Smooth muscle cell (in vitro differentiated cells): ENCODE results near the gene TMEM174. TPM values are rescaled to one million over a fixed set of nuclear protein-coding genes. Genes with fewer than 3 reads are reported as not detected.

Experiments
- DNase-seq: peaks from one replicate; lab custom pipeline; 2025; ENCODE audit not compliant: unreplicated experiment; lab: John Stamatoyannopoulos, UW
- H2AFZ ChIP-seq: fragments of 200-600 bp; sonication (generic); 2 replicates; pipeline ENCODE4 v1.6.0; 2016; ENCODE audit warnings: antibody characterized with exemption, low read depth, mild to moderate bottlenecking
- H3F3A ChIP-seq: fragments of 200-600 bp; sonication (generic); 2 replicates; pipeline ENCODE4 v1.6.0; 2017; ENCODE audit warnings: antibody characterized with exemption, low read depth
- H3K27ac ChIP-seq: fragments of 200-600 bp; sonication (generic); 2 replicates; pipeline ENCODE4 v1.5.1; 2016; ENCODE audit warnings: low read depth, mild to moderate bottlenecking
- H3K27me3 ChIP-seq: fragments of 200-600 bp; sonication (generic); 2 replicates; pipeline ENCODE4 v1.6.1; 2016; ENCODE audit warnings: low read depth, mild to moderate bottlenecking
- H3K36me3 ChIP-seq: fragments of 200-600 bp; sonication (generic); 2 replicates; pipeline ENCODE4 v1.5.1; 2016; ENCODE audit warnings: low read depth
- H3K4me1 ChIP-seq: fragments of 200-600 bp; sonication (generic); 2 replicates; pipeline ENCODE4 v1.5.1; 2016; ENCODE audit warnings: low read depth
- H3K4me2 ChIP-seq: fragments of 200-600 bp; sonication (generic); 2 replicates; pipeline ENCODE4 v1.6.0; 2016; ENCODE audit warnings: mild to moderate bottlenecking
- H3K4me3 ChIP-seq: fragments of 200-600 bp; sonication (generic); 2 replicates; pipeline ENCODE4 v1.5.1; 2016; ENCODE audit warnings: mild to moderate bottlenecking
- H3K79me2 ChIP-seq: fragments of 200-600 bp; sonication (generic); 2 replicates; pipeline ENCODE4 v1.6.0; 2016; ENCODE audit warnings: low read depth, mild to moderate bottlenecking
- H3K9ac ChIP-seq: fragments of 200-600 bp; sonication (generic); 2 replicates; pipeline ENCODE4 v1.6.0; 2016; ENCODE audit warnings: low read depth
- H3K9me3 ChIP-seq: fragments of 200-600 bp; sonication (generic); replicated peaks from 2 replicates; pipeline ENCODE4 v1.5.1; 2016; ENCODE audit warnings: low read depth
- H4K20me1 ChIP-seq: fragments of 200-600 bp; sonication (generic); 2 replicates; pipeline ENCODE4 v1.6.0; 2016; ENCODE audit warnings: low read depth
- WGBS: methylation state at CpG from one replicate; pipeline ENCODE4 v1.1.7; 2016; ENCODE audit warnings: low lambda C conversion rate; 5-methylcytosine and 5-hydroxymethylcytosine counted together
- polyA plus RNA-seq: library from polyadenylated mRNA; unstranded; fragments of >200 nt; fragmentation: Nextera tagmentation; extraction: Ambion mirVana; gene quantifications from 2 replicates; pipeline ENCODE4 v1.2.1, GENCODE V29; 2016
- total RNA-seq: library from RNA; depleted of rRNA; stranded (reverse); fragments of >200 nt; gene quantifications from 2 replicates; pipeline ENCODE4 v1.2.3, GENCODE V29; 2014
- TF ChIP-seq, protein P1 (sequence below): fragments of 200-600 bp; sonication (generic); IDR thresholded peaks from 2 replicates; pipeline ENCODE4 v1.5.1; 2017; ENCODE audit warnings: borderline replicate concordance, mild to moderate bottlenecking, antibody characterized with exemption; ENCODE audit not compliant: insufficient read depth, poor library complexity, severe bottlenecking

Gene TMEM174
- total and polyA plus RNA-seq, 2 experiments from 2014 or later, result not detected

DNA sequence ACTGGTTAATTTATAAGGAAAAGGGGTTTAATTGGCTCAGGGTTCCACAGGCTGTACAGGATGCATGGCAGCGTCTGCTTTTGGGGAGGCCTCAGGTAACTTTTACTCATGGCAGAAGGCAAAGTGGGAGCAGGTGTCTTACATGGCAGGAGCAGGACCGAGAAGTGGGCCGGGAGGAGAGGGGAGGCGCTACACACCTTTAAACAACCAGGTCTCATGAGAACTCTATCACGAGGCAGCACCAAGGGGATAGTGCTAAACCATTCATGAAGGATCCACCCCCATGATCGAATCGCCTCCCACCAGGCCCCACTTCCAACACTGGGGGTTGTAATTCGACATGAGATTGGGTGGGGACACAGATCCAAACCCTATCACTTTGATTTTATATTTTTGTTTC is 31.0 kb upstream of the TMEM174 start:
- peaks cover 3% of the 10 kb centered on the region for H3K27me3 ChIP-seq
- H3K4me3 ChIP-seq, result no peak overlapping the region
- H3K9me3 ChIP-seq, result no peaks in the 10 kb centered on the region
- H3K27ac ChIP-seq, result no peak overlapping the region
- DNase-seq, result no peak
- no peaks in the 10 kb centered on the region for H3K79me2 ChIP-seq
- 76% methylated on average over 8 of the region's 8 CpGs for WGBS
- no peaks in the 10 kb centered on the region for H3F3A ChIP-seq
- H3K36me3 ChIP-seq, result no peaks in the 10 kb centered on the region
- H3K9ac ChIP-seq, result no peak overlapping the region
- no peak overlapping the region for H2AFZ ChIP-seq
- TF ChIP-seq, protein P1, sequence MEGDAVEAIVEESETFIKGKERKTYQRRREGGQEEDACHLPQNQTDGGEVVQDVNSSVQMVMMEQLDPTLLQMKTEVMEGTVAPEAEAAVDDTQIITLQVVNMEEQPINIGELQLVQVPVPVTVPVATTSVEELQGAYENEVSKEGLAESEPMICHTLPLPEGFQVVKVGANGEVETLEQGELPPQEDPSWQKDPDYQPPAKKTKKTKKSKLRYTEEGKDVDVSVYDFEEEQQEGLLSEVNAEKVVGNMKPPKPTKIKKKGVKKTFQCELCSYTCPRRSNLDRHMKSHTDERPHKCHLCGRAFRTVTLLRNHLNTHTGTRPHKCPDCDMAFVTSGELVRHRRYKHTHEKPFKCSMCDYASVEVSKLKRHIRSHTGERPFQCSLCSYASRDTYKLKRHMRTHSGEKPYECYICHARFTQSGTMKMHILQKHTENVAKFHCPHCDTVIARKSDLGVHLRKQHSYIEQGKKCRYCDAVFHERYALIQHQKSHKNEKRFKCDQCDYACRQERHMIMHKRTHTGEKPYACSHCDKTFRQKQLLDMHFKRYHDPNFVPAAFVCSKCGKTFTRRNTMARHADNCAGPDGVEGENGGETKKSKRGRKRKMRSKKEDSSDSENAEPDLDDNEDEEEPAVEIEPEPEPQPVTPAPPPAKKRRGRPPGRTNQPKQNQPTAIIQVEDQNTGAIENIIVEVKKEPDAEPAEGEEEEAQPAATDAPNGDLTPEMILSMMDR, result no peak
- no peaks in the 10 kb centered on the region for H4K20me1 ChIP-seq
- no peak overlapping the region for H3K4me2 ChIP-seq
- H3K4me1 ChIP-seq, result no peaks in the 10 kb centered on the region

DNA sequence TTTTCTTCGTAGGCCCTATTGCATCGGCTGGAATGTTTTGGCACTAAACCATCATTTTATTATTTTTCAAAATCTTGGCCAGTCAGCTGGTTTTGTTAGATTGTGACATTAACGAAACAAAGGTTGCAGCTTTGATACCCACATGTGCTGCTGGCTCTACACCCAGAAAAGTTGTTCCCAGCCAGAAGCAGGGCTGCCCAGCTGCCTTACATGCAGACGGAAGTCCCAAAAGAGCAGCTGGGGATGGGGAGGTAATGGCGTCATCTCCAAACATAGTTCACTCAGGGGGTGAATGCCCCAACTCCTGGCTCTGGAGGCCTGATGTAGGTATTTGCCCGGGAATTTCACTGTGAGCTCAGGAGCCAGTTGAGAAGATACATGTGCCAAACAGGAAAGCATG is 29.3 kb upstream of the TMEM174 start:
- WGBS, result 94% methylated on average over 6 of the region's 6 CpGs
- DNase-seq, result no peak
- no peak overlapping the region for H3K9ac ChIP-seq
- no peak overlapping the region for H2AFZ ChIP-seq
- no peaks in the 10 kb centered on the region for H3F3A ChIP-seq
- H3K79me2 ChIP-seq, result no peaks in the 10 kb centered on the region
- peaks cover 3% of the 10 kb centered on the region for H3K27me3 ChIP-seq
- H3K27ac ChIP-seq, result no peak overlapping the region
- no peaks in the 10 kb centered on the region for H3K9me3 ChIP-seq
- no peak overlapping the region for H3K4me3 ChIP-seq
- H3K4me1 ChIP-seq, result no peaks in the 10 kb centered on the region
- no peak overlapping the region for H3K4me2 ChIP-seq
- TF ChIP-seq, protein P1, result no peak
- H4K20me1 ChIP-seq, result no peaks in the 10 kb centered on the region
- H3K36me3 ChIP-seq, result no peaks in the 10 kb centered on the region

DNA sequence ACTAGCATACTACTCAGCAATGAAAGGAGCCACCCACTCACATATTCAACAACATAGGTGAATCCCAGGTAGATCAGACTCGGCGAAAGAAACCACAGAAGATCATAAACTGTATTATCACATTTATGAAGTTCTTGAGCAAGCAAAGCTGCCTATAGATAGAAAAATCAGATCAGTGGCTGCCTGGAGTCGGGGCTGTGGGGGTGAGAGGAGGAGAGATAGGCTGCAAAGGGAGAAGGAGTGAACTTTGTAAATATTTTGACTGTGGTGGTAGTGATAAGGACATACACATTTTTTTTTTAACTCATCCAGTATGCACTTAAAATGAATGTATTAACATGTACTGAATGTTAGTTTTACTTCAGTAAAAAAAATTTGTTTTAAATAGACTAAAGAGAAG is 23.5 kb upstream of the TMEM174 start:
- WGBS, result 60% methylated on average over 3 of the region's 3 CpGs

DNA sequence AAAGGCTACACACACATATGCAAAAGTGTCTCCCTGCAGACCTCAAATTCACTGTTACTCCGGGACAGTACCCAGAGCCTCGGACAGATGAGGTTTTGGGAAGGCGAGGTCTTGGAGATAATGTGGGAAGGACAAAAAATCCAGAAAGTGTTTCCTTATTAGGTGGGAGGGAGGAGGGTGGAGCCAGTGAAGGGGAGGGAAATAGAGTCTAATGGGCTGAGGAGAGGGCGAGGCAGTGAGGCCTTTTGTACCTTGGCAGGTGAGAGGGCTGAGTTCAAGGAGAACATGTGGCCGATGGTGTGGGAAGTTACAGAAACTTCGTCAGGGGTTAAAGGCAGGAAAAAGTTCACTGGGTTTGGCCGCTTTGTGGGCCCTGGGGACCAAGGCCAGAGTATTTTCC is 22.1 kb upstream of the TMEM174 start:
- Histone ChIP-seq H3K27me3 (peaks cover 3% of the 10 kb centered on the region), H3K27ac (no peak overlapping the region), H2AFZ (no peak overlapping the region), H3K9me3 (no peaks in the 10 kb centered on the region), H3K9ac (no peak overlapping the region), H4K20me1 (no peaks in the 10 kb centered on the region), H3F3A (no peaks in the 10 kb centered on the region), H3K4me3 (no peak overlapping the region), H3K79me2 (no peaks in the 10 kb centered on the region), H3K4me2 (no peak overlapping the region), H3K4me1 (no peaks in the 10 kb centered on the region), H3K36me3 (no peaks in the 10 kb centered on the region)
- DNase-seq, result no peak
- TF ChIP-seq, protein P1, result no peak
- 79% methylated on average over 7 of the region's 7 CpGs for WGBS

More for the DNA sequence above, 23.5 kb upstream of the TMEM174 start:
- no peaks in the 10 kb centered on the region for H3F3A ChIP-seq
- no peaks in the 10 kb centered on the region for H4K20me1 ChIP-seq
- peaks cover 3% of the 10 kb centered on the region for H3K27me3 ChIP-seq
- no peaks in the 10 kb centered on the region for H3K79me2 ChIP-seq
- no peak overlapping the region for H3K4me3 ChIP-seq
- H3K36me3 ChIP-seq, result no peaks in the 10 kb centered on the region
- TF ChIP-seq, protein P1, result no peak
- H3K9ac ChIP-seq, result no peak overlapping the region
- H3K4me1 ChIP-seq, result no peaks in the 10 kb centered on the region
- no peak for DNase-seq
- no peaks in the 10 kb centered on the region for H3K9me3 ChIP-seq
- H3K4me2 ChIP-seq, result no peak overlapping the region
- no peak overlapping the region for H3K27ac ChIP-seq
- no peak overlapping the region for H2AFZ ChIP-seq
